GM19238 (cell line): ENCODE measurements around the gene LY86.

Source experiments
- DNase-seq: peaks from one replicate; pipeline ENCODE4 v3.0.0; 2011; ENCODE audit warnings: low spot score; ENCODE audit not compliant: insufficient read length

Gene LY86

GRCh38 chr6:6701864-6702263 is 113.3 kb downstream of the LY86 start:
- no peak for DNase-seq

GRCh38 chr6:6703699-6704098 is 115.2 kb downstream of the LY86 start:
- no peak for DNase-seq
